ENCODE data around the gene ODC1.

DNA sequence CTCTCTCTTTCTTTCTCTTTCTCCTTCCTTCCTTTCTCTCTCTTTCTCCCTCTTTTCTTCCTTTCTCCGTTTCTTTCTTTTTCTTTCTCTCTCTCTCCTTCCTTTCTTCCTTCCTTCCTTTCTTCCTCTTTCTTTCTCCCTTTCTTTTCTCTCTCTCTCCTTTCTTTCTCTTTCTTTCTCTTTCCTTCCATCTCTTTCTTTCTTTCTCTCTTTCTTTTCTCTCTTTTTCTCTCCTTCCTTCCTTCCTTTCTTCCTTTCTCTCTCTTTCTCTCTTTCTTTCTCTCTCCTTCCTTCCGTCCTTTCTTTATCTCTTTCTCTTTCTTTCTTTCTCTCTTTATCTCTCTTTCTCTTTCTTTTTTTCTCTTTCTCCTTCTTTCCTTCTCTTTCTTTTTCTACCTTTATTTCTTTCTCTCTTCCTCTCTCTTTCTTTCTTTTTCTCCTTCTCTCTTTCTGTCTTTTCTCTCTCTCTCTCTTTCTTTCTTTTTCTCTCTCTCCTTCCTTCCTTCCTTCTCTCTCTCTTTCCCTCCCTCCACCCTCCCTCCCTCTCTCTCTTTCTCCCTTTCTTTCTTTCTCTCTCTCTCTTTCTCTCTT is 32.3 kb upstream of the ODC1 start:
- TF ChIP-seq POLR2A (IDR thresholded peaks at IDR 0.05) (no peak), CTCF (IDR thresholded peaks at IDR 0.05) (no peak)
